GM13976 (cell line): ENCODE results near the gene CAPN5.

Experiments
- DNase-seq: peaks from one replicate; pipeline ENCODE4 v3.0.0; 2012; ENCODE audit warnings: low spot score
- CTCF ChIP-seq: IDR thresholded peaks from 2 replicates; pipeline ENCODE4 v1.5.1; 2012; ENCODE audit warnings: borderline replicate concordance, mild to moderate bottlenecking; ENCODE audit not compliant: insufficient read depth; ENCODE audit errors: extremely low read depth, missing control alignments, control extremely low read depth
- in situ Hi-C: fragments of 300-500 bp; cut with MboI; formaldehyde crosslinking; loops from one replicate; pipeline ENCODE4 v1.12.0; 2022; ENCODE audit warnings: low sequenced_read_pairs, mixed read lengths, inconsistent platforms; ENCODE audit not compliant: unreplicated experiment

The CAPN5 gene

DNA sequence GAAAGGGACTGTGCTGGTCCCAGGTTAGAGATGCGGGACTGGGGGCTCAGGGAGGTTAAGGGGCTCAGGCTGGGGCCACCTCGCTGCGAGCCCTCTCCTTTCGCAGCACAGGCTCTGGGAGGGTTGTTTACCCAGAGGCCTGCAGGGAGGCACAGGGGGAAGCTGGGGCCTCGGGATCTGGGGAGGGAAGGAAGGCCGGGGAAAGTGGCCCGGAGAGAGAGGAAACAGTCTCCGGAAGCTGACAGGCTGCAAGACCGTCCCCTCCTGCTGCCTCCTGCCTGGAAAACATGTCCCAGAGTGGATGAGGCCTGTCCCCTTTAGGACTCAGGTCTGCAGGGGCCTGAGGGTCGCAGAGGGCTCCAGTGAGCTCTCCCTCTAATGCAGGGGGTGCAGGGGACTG lies 106.7 kb downstream of the CAPN5 start:
- no peak for DNase-seq
- in situ Hi-C loops = no loop called here
- no peak for TF ChIP-seq CTCF

- in situ Hi-C loops = no loop called here
- TF ChIP-seq CTCF = no peak
- DNase-seq = no peak
Observed at GRCh38 chr11:77174559-77174958, 107.8 kb downstream of the CAPN5 start.

- no peak for TF ChIP-seq CTCF
- in situ Hi-C loops = loop anchor here (25.0 kb wide), 1 partner anchor 387 kb away; no protein-coding TSS in a partner anchor
- DNase-seq = no peak
Observed at GRCh38 chr11:77175021-77175842, 108.5 kb downstream of the CAPN5 start.
